CD8-positive, alpha-beta memory T cell (primary cell): ENCODE measurements around the gene OSBPL3. TPM values are rescaled to one million over a fixed set of nuclear protein-coding genes. Genes with fewer than 3 reads are reported as not detected.

Experiments used
- CTCF ChIA-PET: fragments of 350-600 bp; sonication (Branson Sonifier 250); formaldehyde crosslinking; loops from one replicate; lab custom pipeline; 2021; ENCODE audit warnings: antibody characterized with exemption; lab: Charles Lee
- POLR2A ChIA-PET: fragments of 350-600 bp; sonication (Branson Sonifier 250); formaldehyde crosslinking; loops from one replicate; lab custom pipeline; 2021; ENCODE audit warnings: antibody characterized with exemption; lab: Charles Lee
- DNase-seq, 5 donors: peaks; one replicate each; pipeline versions ENCODE4 v3.0.0 to v3.0.0-alpha.2; 2020 to 2022; ENCODE audit warnings: mixed read lengths in 1 of 5
- H3K27ac ChIP-seq: one replicate; pipeline ENCODE4 v1.7.0; 2013; ENCODE audit warnings: low read depth, mild to moderate bottlenecking, low read length, moderate library complexity
- H3K27me3 ChIP-seq: 2 replicates; pipeline ENCODE4 v1.7.0; 2013; ENCODE audit warnings: low read length, mild to moderate bottlenecking; ENCODE audit not compliant: insufficient read depth, poor library complexity, severe bottlenecking
- H3K36me3 ChIP-seq: 2 replicates; pipeline ENCODE4 v1.7.0; 2013; ENCODE audit warnings: mild to moderate bottlenecking, low read length, moderate library complexity; ENCODE audit not compliant: insufficient read depth
- H3K4me1 ChIP-seq: 2 replicates; pipeline ENCODE4 v1.7.0; 2013; ENCODE audit warnings: mild to moderate bottlenecking, low read length, moderate library complexity; ENCODE audit not compliant: insufficient read depth
- H3K4me3 ChIP-seq: 2 replicates; pipeline ENCODE4 v1.7.0; 2013; ENCODE audit warnings: mild to moderate bottlenecking, low read length
- H3K9me3 ChIP-seq: 2 replicates; pipeline ENCODE4 v1.7.0; 2013; ENCODE audit warnings: mild to moderate bottlenecking, low read length
- H3K27ac Mint-ChIP-seq, 8 donors: one replicate each; pipeline ENCODE4 v1.8.0; 2020 to 2021; ENCODE audit warnings: mixed read lengths in 8 of 8, mild to moderate bottlenecking in 6 of 8, inconsistent platforms in 3 of 8, moderate library complexity in 3 of 8
- H3K27me3 Mint-ChIP-seq, 2 donors: one replicate each; pipeline ENCODE4 v1.8.0; 2020 to 2021; ENCODE audit warnings: mixed read lengths in 2 of 2, mild to moderate bottlenecking in 1 of 2, moderate library complexity in 1 of 2
- H3K36me3 Mint-ChIP-seq, 3 donors: one replicate each; pipeline ENCODE4 v1.8.0; 2020 to 2021; ENCODE audit warnings: mixed read lengths in 3 of 3, inconsistent platforms in 1 of 3, mild to moderate bottlenecking in 1 of 3
- H3K4me1 Mint-ChIP-seq, 3 donors: one replicate each; pipeline ENCODE4 v1.8.0; 2020 to 2021; ENCODE audit warnings: mixed read lengths in 3 of 3, inconsistent platforms in 1 of 3, mild to moderate bottlenecking in 1 of 3
- H3K4me3 Mint-ChIP-seq, 7 donors: one replicate each; pipeline ENCODE4 v1.8.0; 2020 to 2021; ENCODE audit warnings: mixed read lengths in 7 of 7, mild to moderate bottlenecking in 6 of 7, moderate library complexity in 4 of 7, inconsistent platforms in 2 of 7
- H3K9me3 Mint-ChIP-seq, 5 donors: one replicate each; pipeline ENCODE4 v1.8.0; 2020 to 2022; ENCODE audit warnings: mixed read lengths in 5 of 5, mild to moderate bottlenecking in 3 of 5, moderate library complexity in 2 of 5, inconsistent platforms in 1 of 5
- polyA plus RNA-seq: library from polyadenylated mRNA; unstranded; fragments of 300-500 nt; fragmentation: Illumina TruSeq; gene quantifications from one replicate; pipeline ENCODE4 v1.2.3, GENCODE V29; 2021
- total RNA-seq, 2 experiments: library from RNA; stranded (reverse); gene quantifications; one replicate each; pipeline ENCODE4 v1.2.3, GENCODE V29; 2021

The OSBPL3 gene
- total and polyA plus RNA-seq, 3 experiments from 2014 or later, result 16.4 to 72.5 (median 71.7) TPM

DNA sequence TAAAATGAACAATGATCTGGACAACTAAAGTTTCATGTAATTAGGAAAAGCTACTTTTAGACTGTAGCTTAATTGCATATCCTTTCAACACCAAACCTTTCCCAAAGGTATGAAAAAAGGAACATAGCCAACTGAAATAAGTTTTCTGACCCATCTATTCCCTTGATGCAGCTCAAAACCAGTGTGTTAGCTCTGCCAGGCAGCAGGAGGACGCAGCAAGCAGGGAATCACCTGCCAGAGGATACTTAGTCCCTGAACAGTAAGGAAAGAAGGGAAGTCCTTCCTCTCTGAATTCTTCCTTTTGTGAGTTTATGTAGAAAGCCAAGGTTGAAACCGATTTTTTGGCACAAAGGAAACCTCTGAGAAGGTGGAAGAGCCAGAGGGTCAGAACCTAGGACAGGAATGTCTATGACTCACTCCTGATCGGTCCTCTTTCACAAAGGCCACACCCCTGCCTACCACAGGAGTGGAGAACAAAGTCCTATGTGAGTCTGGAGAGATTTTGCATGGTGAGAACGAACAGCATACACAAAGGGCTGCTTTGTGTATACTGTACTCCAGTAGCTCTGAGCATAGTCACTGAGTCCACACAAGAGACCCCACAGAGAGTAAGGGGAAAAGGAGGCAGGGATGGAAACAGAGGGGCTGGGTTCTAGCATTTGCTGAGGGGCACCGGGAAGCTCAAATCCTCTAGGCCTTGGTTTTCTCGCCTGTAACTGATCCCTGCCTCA, 153.9 kb downstream of the OSBPL3 start:
- ChIA-PET CTCF (interaction anchor here (0.8 to 3.3 kb wide), 9 partner anchors 14 to 272 kb away, joined by 3 to 18 read pairs (median 5); partner anchors contain the start of gene OSBPL3), POLR2A (interaction anchor here (1.8 kb wide), 1 partner anchor 298 kb away, joined by 4 read pairs; no protein-coding TSS in a partner anchor)
- Mint-ChIP-seq H3K9me3 (no peaks in the 10 kb centered on the region), H3K4me1 (peaks cover 62 to 77% (median 72%) of the 10 kb centered on the region in 3 donors), H3K27me3 (peaks cover 0 to 2% of the 10 kb centered on the region in 2 donors), H3K4me3 (peak overlapping the region in 6 of 7 donors; percentile 65 to 83 (median 73)), H3K36me3 (peaks cover 0 to 38% (median 19%) of the 10 kb centered on the region in 3 donors), H3K27ac (peak overlapping the region; percentile 89 to 98 (median 94))
- Histone ChIP-seq H3K27ac (no peak overlapping the region), H3K36me3 (no peaks in the 10 kb centered on the region), H3K4me3 (peak overlapping the region; percentile 17), H3K27me3 (no peaks in the 10 kb centered on the region), H3K4me1 (peaks cover 38% of the 10 kb centered on the region), H3K9me3 (no peaks in the 10 kb centered on the region)
- DNase-seq, result peak in 1 of 5 donors; percentile 11

DNA sequence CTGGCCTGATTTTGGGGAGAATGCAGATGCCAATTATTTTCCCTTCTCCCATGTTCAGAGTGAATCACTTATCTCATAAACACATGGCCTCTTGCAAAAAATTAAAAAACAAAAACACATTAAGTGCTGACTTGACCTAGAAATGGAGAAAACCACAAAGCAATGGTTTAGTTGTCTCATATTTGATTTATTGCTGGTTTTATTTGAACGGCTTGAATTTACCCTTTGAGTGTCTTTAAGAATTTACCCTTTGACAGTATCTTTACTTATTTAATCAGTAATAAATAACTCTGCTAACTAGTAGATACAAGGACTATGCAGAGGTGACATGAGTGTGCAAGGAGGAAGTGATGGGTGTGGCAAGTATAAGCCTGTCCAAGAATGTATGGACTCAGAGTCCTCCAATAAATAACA, 154.6 kb downstream of the OSBPL3 start:
- ChIA-PET CTCF (interaction anchor here (0.8 to 3.3 kb wide), 6 partner anchors 13 to 273 kb away, joined by 3 to 18 read pairs (median 6); partner anchors contain the start of gene OSBPL3), POLR2A (interaction anchor here (1.8 kb wide), 1 partner anchor 299 kb away, joined by 4 read pairs; no protein-coding TSS in a partner anchor)
- H3K4me3 ChIP-seq, result no peak overlapping the region
- H3K27me3 ChIP-seq, result no peaks in the 10 kb centered on the region
- Mint-ChIP-seq H3K4me3 (peak overlapping the region in 6 of 7 donors; percentile 23 to 76 (median 64)), H3K4me1 (peaks cover 68 to 84% (median 79%) of the 10 kb centered on the region in 3 donors), H3K27ac (peak overlapping the region; percentile 74 to 98 (median 92)), H3K36me3 (peaks cover 0 to 31% (median 15%) of the 10 kb centered on the region in 3 donors), H3K9me3 (no peaks in the 10 kb centered on the region), H3K27me3 (peaks cover 0 to 2% of the 10 kb centered on the region in 2 donors)
- H3K4me1 ChIP-seq, result peaks cover 46% of the 10 kb centered on the region
- H3K36me3 ChIP-seq, result no peaks in the 10 kb centered on the region
- no peak for DNase-seq
- no peaks in the 10 kb centered on the region for H3K9me3 ChIP-seq
- H3K27ac ChIP-seq, result no peak overlapping the region

DNA sequence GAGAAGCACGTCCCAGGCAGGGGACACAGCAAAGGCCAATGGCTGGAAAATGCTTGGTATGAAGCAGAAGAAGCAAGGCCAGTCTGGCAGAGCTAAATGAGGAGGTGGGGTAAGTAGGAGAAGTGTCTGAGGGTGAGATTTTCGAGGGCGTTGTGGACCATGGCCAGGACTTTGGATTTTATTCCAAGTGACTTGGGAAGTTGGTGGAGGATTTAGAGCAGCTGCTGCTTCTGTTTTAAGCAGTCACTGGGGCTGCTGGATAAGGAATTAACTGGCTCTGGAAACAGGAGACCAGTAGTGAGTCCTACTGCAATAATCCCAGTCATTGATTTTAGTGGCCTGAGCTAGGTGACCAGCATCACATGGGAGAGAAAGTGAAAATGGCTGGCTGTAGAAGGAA, 155.1 kb downstream of the OSBPL3 start:
- no peaks in the 10 kb centered on the region for H3K9me3 ChIP-seq
- Mint-ChIP-seq H3K9me3 (no peaks in the 10 kb centered on the region), H3K4me1 (peaks cover 73 to 89% (median 84%) of the 10 kb centered on the region in 3 donors), H3K4me3 (peak overlapping the region in 6 of 7 donors; percentile 17 to 76 (median 66)), H3K27ac (peak overlapping the region; percentile 30 to 98 (median 90)), H3K27me3 (peaks cover 0 to 2% of the 10 kb centered on the region in 2 donors), H3K36me3 (peaks cover 0 to 27% (median 13%) of the 10 kb centered on the region in 3 donors)
- POLR2A ChIA-PET, result no interaction called here
- CTCF ChIA-PET, result interaction anchor here (2.0 to 3.3 kb wide), 3 partner anchors 12 to 268 kb away, joined by 6 to 18 read pairs (median 16); partner anchors contain the start of gene OSBPL3
- no peak for DNase-seq
- no peak overlapping the region for H3K27ac ChIP-seq
- no peak overlapping the region for H3K4me3 ChIP-seq
- H3K4me1 ChIP-seq, result peaks cover 50% of the 10 kb centered on the region
- H3K36me3 ChIP-seq, result no peaks in the 10 kb centered on the region
- no peaks in the 10 kb centered on the region for H3K27me3 ChIP-seq

DNA sequence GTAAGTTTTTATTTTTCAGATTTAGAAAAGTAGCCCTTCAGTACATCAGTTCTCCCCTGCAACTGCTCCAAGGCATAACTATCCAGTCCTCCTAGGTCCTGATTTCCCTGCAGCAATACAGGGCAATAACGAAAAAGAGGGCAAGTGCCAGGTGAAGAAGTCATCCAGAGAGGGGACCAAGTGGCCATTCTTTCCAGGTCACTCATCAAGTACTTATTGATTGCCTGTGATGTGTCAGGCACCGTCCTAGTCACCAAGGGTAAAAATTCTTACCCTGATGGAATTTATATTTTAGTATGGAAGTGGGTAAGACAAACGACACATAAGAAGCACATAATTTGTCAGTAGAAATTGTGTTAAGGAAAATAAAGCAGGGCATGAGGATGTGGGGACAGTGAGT, 155.6 kb downstream of the OSBPL3 start:
- H3K4me3 Mint-ChIP-seq, result peak overlapping the region in 5 of 7 donors; percentile 13 to 76 (median 48)
- CTCF ChIA-PET, result interaction anchor here (2.0 to 3.3 kb wide), 3 partner anchors 12 to 268 kb away, joined by 6 to 18 read pairs (median 16); partner anchors contain the start of gene OSBPL3

DNA sequence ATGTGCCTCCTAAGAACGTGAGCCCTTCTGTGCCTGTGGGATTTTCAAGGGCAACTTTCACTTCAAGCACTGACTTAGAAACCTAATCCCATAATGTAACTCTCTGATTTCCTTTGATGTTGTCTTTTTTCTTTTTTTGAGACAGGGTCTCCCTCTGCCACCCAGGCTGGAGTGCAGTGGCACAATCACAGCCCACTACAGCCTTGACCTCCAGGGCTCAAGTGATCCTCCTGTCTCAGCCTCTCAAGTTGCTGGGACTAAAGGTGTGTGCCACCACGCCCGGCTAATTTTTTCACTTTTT, 158.3 kb downstream of the OSBPL3 start:
- peak overlapping the region; percentile 93 to 98 (median 96) for H3K27ac Mint-ChIP-seq
- DNase-seq, result no peak
- ChIA-PET CTCF (interaction anchor here (1.4 to 4.6 kb wide), 17 partner anchors 10 to 276 kb away, joined by 3 to 86 read pairs (median 13); partner anchors contain the start of gene OSBPL3), POLR2A (interaction anchor here (0.9 to 3.6 kb wide), 5 partner anchors 9 to 304 kb away, joined by 3 to 51 read pairs (median 5); partner anchors contain the start of genes CYCS and OSBPL3)
- no peaks in the 10 kb centered on the region for H3K27me3 Mint-ChIP-seq
- Histone ChIP-seq H3K4me1 (peaks cover 43% of the 10 kb centered on the region), H3K27me3 (no peaks in the 10 kb centered on the region), H3K27ac (peak overlapping the region; percentile 74), H3K36me3 (no peaks in the 10 kb centered on the region), H3K9me3 (no peaks in the 10 kb centered on the region), H3K4me3 (no peak overlapping the region)
- no peaks in the 10 kb centered on the region for H3K9me3 Mint-ChIP-seq
- peak overlapping the region in 6 of 7 donors; percentile 30 to 84 (median 62) for H3K4me3 Mint-ChIP-seq
- peaks cover 61 to 73% (median 72%) of the 10 kb centered on the region in 3 donors for H3K4me1 Mint-ChIP-seq
- peaks cover 0 to 34% (median 14%) of the 10 kb centered on the region in 3 donors for H3K36me3 Mint-ChIP-seq

More for the DNA sequence above, 155.6 kb downstream of the OSBPL3 start:
- no peaks in the 10 kb centered on the region for H3K9me3 ChIP-seq
- H3K27ac Mint-ChIP-seq, result peak overlapping the region in 7 of 8 donors; percentile 74 to 98 (median 92)
- peaks cover 0 to 24% (median 13%) of the 10 kb centered on the region in 3 donors for H3K36me3 Mint-ChIP-seq
- no peaks in the 10 kb centered on the region for H3K36me3 ChIP-seq
- POLR2A ChIA-PET, result no interaction called here
- no peak overlapping the region for H3K4me3 ChIP-seq
- no peaks in the 10 kb centered on the region for H3K9me3 Mint-ChIP-seq
- H3K27me3 ChIP-seq, result no peaks in the 10 kb centered on the region
- peaks cover 0 to 2% of the 10 kb centered on the region in 2 donors for H3K27me3 Mint-ChIP-seq
- H3K4me1 ChIP-seq, result peaks cover 53% of the 10 kb centered on the region
- H3K27ac ChIP-seq, result no peak overlapping the region
- DNase-seq, result no peak
- peaks cover 75 to 90% (median 87%) of the 10 kb centered on the region in 3 donors for H3K4me1 Mint-ChIP-seq

DNA sequence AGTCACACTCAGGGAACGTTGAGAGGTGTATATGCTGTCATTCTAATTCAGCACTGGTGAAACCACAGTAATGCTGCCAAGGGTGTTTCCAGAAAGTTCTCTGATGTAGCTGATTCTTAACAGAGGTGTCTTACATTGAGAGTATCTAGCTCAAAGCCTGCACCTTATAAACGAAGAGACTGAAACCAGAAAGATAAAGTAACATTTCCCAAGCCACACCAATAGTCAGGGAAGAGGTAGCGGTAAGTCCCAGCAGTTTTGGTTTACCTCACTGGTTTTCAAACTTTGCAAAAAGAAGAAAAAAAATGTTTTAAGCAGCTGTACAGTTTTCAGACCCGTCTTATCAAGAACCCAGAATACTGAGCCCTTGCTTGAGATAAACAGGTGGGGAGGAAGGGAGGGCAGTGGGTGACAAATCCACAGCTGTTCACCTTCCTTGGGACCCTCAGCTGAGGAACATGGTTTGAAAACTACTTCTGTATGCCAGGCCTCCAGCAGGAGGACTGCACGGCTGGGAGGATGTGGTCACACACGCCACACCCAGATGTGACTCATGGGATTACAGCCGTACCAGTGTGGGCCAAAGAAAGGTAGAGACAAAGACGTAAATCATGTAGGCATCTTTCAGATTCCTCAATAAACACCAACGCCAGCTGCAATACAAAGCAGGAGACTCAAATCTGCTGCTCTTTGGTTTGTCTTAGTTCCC, 158.8 kb downstream of the OSBPL3 start:
- H3K27ac Mint-ChIP-seq, result peak overlapping the region; percentile 93 to 98 (median 96)
- CTCF ChIA-PET, result interaction anchor here (0.6 to 4.6 kb wide), 35 partner anchors 9 to 306 kb away, joined by 3 to 86 read pairs (median 5); partner anchors contain the start of genes CYCS and OSBPL3
- peak overlapping the region; percentile 6 for H3K4me3 ChIP-seq
- H3K27me3 ChIP-seq, result no peaks in the 10 kb centered on the region
- peak overlapping the region; percentile 74 for H3K27ac ChIP-seq
- no peaks in the 10 kb centered on the region for H3K27me3 Mint-ChIP-seq
- H3K4me3 Mint-ChIP-seq, result peak overlapping the region; percentile 30 to 84 (median 57)
- H3K36me3 Mint-ChIP-seq, result peaks cover 0 to 38% (median 19%) of the 10 kb centered on the region in 3 donors
- H3K4me1 Mint-ChIP-seq, result peaks cover 56 to 68% (median 67%) of the 10 kb centered on the region in 3 donors
- no peaks in the 10 kb centered on the region for H3K9me3 Mint-ChIP-seq
- no peaks in the 10 kb centered on the region for H3K36me3 ChIP-seq
- H3K9me3 ChIP-seq, result no peaks in the 10 kb centered on the region
- POLR2A ChIA-PET, result interaction anchor here (0.6 to 3.6 kb wide), 7 partner anchors 84 to 304 kb away, joined by 3 to 51 read pairs (median 5); partner anchors contain the start of genes CYCS and OSBPL3
- peaks cover 38% of the 10 kb centered on the region for H3K4me1 ChIP-seq
- peak; percentile 69 to 90 (median 78) for DNase-seq

DNA sequence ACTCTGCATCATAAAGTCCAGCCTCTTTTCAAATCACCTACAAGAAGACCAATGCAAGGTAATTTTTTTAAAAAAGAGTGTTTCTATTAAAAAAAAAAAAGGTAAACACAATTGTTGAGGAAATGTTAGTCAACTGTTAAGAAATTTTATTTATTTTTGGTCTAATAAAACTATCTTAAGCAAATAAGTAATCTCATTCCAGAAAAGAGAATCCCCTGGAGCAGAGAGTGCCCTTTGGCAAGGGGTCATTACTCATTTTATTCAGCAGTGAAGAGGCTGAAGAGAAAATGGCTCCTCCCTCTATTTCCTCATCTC, 159.3 kb downstream of the OSBPL3 start:
- H3K36me3 Mint-ChIP-seq, result peaks cover 0 to 42% (median 20%) of the 10 kb centered on the region in 3 donors
- H3K27me3 Mint-ChIP-seq, result no peaks in the 10 kb centered on the region
- H3K27ac Mint-ChIP-seq, result peak overlapping the region; percentile 93 to 98 (median 96)
- no peaks in the 10 kb centered on the region for H3K9me3 ChIP-seq
- peak overlapping the region; percentile 74 for H3K27ac ChIP-seq
- no peaks in the 10 kb centered on the region for H3K27me3 ChIP-seq
- H3K4me3 ChIP-seq, result peak overlapping the region; percentile 6
- H3K4me1 ChIP-seq, result peaks cover 33% of the 10 kb centered on the region
- no peaks in the 10 kb centered on the region for H3K36me3 ChIP-seq
- ChIA-PET POLR2A (interaction anchor here (0.6 to 3.6 kb wide), 7 partner anchors 85 to 329 kb away, joined by 3 to 51 read pairs (median 4); partner anchors contain the start of gene OSBPL3), CTCF (interaction anchor here (0.6 to 4.6 kb wide), 34 partner anchors 9 to 306 kb away, joined by 3 to 86 read pairs (median 5); partner anchors contain the start of genes CYCS and OSBPL3)
- DNase-seq, result no peak
- H3K4me1 Mint-ChIP-seq, result peaks cover 50 to 63% (median 62%) of the 10 kb centered on the region in 3 donors
- peak overlapping the region; percentile 37 to 88 (median 84) for H3K4me3 Mint-ChIP-seq
- no peaks in the 10 kb centered on the region for H3K9me3 Mint-ChIP-seq
